Endothelial cell of umbilical vein (primary cell): ENCODE measurements around the gene GLRX. TPM values are rescaled to one million over a fixed set of nuclear protein-coding genes. Genes with fewer than 3 reads are reported as not detected.

Experiments used
- BruUV-seq: library from RNA; stranded (reverse); fragments of 400-500 nt; replicated peaks from 2 replicates; lab custom pipeline; 2021; lab: Mats Ljungman, UMichigan
- CTCF ChIA-PET: fragments of 300-600, 350-600 bp; sonication (Branson Sonifier 250); formaldehyde crosslinking; loops from one replicate; lab custom pipeline; 2021; ENCODE audit warnings: antibody characterized with exemption, inconsistent platforms; lab: Charles Lee
- POLR2A ChIA-PET: fragments of 300-600, 350-600 bp; sonication (Branson Sonifier 250); formaldehyde crosslinking; loops from one replicate; lab custom pipeline; 2021; ENCODE audit warnings: antibody characterized with exemption, inconsistent platforms; lab: Charles Lee
- DNase-seq: peaks from one replicate; pipeline ENCODE4 v3.0.0-alpha.2; 2011; ENCODE audit warnings: low read depth, low spot score
- FAIRE-seq: peaks from 2 replicates; lab custom pipeline; 2011; peaks lifted over from hg19 to GRCh38; lab: Jason Lieb, UNC
- H2AFZ ChIP-seq: 2 replicates; pipeline ENCODE4 v1.6.0; 2012; ENCODE audit warnings: low read depth, low read length, control low read depth, inconsistent platforms
- H3K27ac ChIP-seq: 2 replicates; pipeline ENCODE4 v1.5.1; 2011; ENCODE audit warnings: low read depth, mild to moderate bottlenecking, control low read depth, low read length, moderate library complexity; ENCODE audit not compliant: insufficient read depth
- H3K27me3 ChIP-seq, 2 experiments: 2 replicates each; pipeline versions ENCODE4 v1.6.0 to v1.6.1; 2011; ENCODE audit warnings: low read length in 2 of 2, mixed read lengths in 1 of 2; ENCODE audit not compliant: control insufficient read depth in 2 of 2, insufficient read depth in 2 of 2
- H3K36me3 ChIP-seq, 2 experiments: 2 replicates in 1 of 2; 3 replicates in 1 of 2; pipeline ENCODE4 v1.5.1; 2011; ENCODE audit warnings: low read length in 2 of 2, mild to moderate bottlenecking in 1 of 2, moderate library complexity in 1 of 2; ENCODE audit not compliant: control insufficient read depth in 2 of 2, insufficient read depth in 2 of 2; ENCODE audit errors: extremely low read depth in 1 of 2
- H3K4me1 ChIP-seq: 3 replicates; pipeline ENCODE4 v1.5.1; 2011; ENCODE audit warnings: mild to moderate bottlenecking, low read length; ENCODE audit not compliant: control insufficient read depth, insufficient read depth; ENCODE audit errors: extremely low read depth
- H3K4me2 ChIP-seq: 2 replicates; pipeline ENCODE4 v1.6.1; 2011; ENCODE audit warnings: low read length, control low read depth, mixed read lengths; ENCODE audit not compliant: insufficient read depth
- H3K4me3 ChIP-seq, 3 experiments: fragments of 200-600 bp in 1 of 3; sonication (generic), shearing (Covaris generic) in 1 of 3; replicated peaks in 1 of 3; 2 replicates each; pipeline ENCODE4 v1.5.1; 2011 to 2016; ENCODE audit warnings: control low read depth in 3 of 3, low read length in 3 of 3, mild to moderate bottlenecking in 2 of 3, inconsistent platforms in 1 of 3, low read depth in 1 of 3, moderate library complexity in 1 of 3; ENCODE audit not compliant: insufficient read depth in 1 of 3
- H3K79me2 ChIP-seq: 2 replicates; pipeline ENCODE4 v1.6.0; 2012; ENCODE audit warnings: low read length, inconsistent platforms; ENCODE audit not compliant: control insufficient read depth, insufficient read depth
- H3K9ac ChIP-seq: replicated peaks from 2 replicates; pipeline ENCODE3; 2011; ENCODE audit warnings: low read length, control low read depth; ENCODE audit not compliant: insufficient read depth; ENCODE audit errors: extremely low read depth
- H3K9me1 ChIP-seq: replicated peaks from 3 replicates; pipeline ENCODE4 v1.6.0; 2011; ENCODE audit warnings: mild to moderate bottlenecking, low read length; ENCODE audit not compliant: control insufficient read depth, insufficient read depth; ENCODE audit errors: extremely low read depth
- H3K9me3 ChIP-seq: replicated peaks from 2 replicates; pipeline ENCODE4 v1.5.1; 2012; ENCODE audit warnings: low read length, inconsistent platforms; ENCODE audit not compliant: control insufficient read depth, insufficient read depth
- H4K20me1 ChIP-seq: replicated peaks from 2 replicates; pipeline ENCODE3; 2011; ENCODE audit warnings: mild to moderate bottlenecking, low read length; ENCODE audit not compliant: control insufficient read depth, insufficient read depth; ENCODE audit errors: extremely low read depth
- CTCF ChIP-seq, 2 donors: IDR thresholded peaks; 1 replicate in 1 of 2; 2 replicates in 1 of 2; pipeline ENCODE4 v1.5.1; 2011; ENCODE audit warnings: low read length in 2 of 2, mild to moderate bottlenecking in 2 of 2, moderate library complexity in 2 of 2, control low read depth in 1 of 2, inconsistent platforms in 1 of 2, low read depth in 1 of 2; ENCODE audit not compliant: insufficient read depth in 1 of 2; ENCODE audit errors: extremely low read depth in 1 of 2
- EZH2 ChIP-seq: IDR thresholded peaks from 2 replicates; pipeline ENCODE4 v1.6.1; 2012; ENCODE audit warnings: borderline replicate concordance, low read depth, mild to moderate bottlenecking, moderate library complexity, low read length, inconsistent platforms; ENCODE audit not compliant: severe bottlenecking
- FOS ChIP-seq: IDR thresholded peaks from 2 replicates; pipeline ENCODE4 v1.6.1; 2011; ENCODE audit warnings: mild to moderate bottlenecking, low read length, moderate library complexity, borderline replicate concordance; ENCODE audit not compliant: insufficient read depth
- GATA2 ChIP-seq: IDR thresholded peaks from 2 replicates; pipeline ENCODE4 v1.7.0; 2011; ENCODE audit warnings: low read depth, mild to moderate bottlenecking, moderate library complexity, mixed read lengths, low read length; ENCODE audit not compliant: insufficient read length, insufficient read depth
- JUN ChIP-seq: IDR thresholded peaks from 2 replicates; pipeline ENCODE4 v1.6.1; 2011; ENCODE audit warnings: borderline replicate concordance, low read depth; ENCODE audit not compliant: insufficient read length, insufficient read depth
- POLR2A ChIP-seq: IDR thresholded peaks from 2 replicates; pipeline ENCODE4 v1.6.1; 2012; ENCODE audit warnings: low read depth, mild to moderate bottlenecking, control low read depth, low read length
- POLR2AphosphoS5 ChIP-seq: IDR thresholded peaks from 2 replicates; pipeline ENCODE4 v1.6.1; 2012; ENCODE audit warnings: low read depth, mild to moderate bottlenecking, control low read depth, low read length, moderate library complexity; ENCODE audit not compliant: insufficient read depth
- dilution Hi-C: fragments of 300-500 bp; cut with MboI; formaldehyde crosslinking; loops from one replicate; pipeline ENCODE4 v1.15.0; 2019; ENCODE audit warnings: low sequenced_read_pairs; ENCODE audit not compliant: extremely low pct_ligation_motif_present
- intact Hi-C: fragments of 100-400 bp; cut with micrococcal nuclease; formaldehyde crosslinking; loops from one replicate; pipeline ENCODE4 v1.10.0; 2022
- polyA plus RNA-seq, 4 experiments: library from polyadenylated mRNA; depleted of rRNA in 3 of 4; stranded (reverse) in 3 of 4; unstranded in 1 of 4; fragments of >200 nt; gene quantifications; 2 replicates each; pipeline versions ENCODE4 v1.2.1 to v1.2.3, GENCODE V29; 2011 to 2012; ENCODE audit warnings: missing spikeins in 1 of 4
- total RNA-seq: library from RNA; stranded (reverse); gene quantifications from 2 replicates; pipeline ENCODE4 v1.2.3, GENCODE V29; 2021
- TF ChIP-seq, protein P1 (sequence below): IDR thresholded peaks from 2 replicates; pipeline ENCODE4 v1.6.1; 2011; ENCODE audit not compliant: insufficient read depth, insufficient read length

GLRX gene
- total and polyA plus RNA-seq, 2 donors (not counting 3 experiments of a cell fraction or from before 2014, with no cell fraction given), result 14.2 to 40.3 TPM

DNA sequence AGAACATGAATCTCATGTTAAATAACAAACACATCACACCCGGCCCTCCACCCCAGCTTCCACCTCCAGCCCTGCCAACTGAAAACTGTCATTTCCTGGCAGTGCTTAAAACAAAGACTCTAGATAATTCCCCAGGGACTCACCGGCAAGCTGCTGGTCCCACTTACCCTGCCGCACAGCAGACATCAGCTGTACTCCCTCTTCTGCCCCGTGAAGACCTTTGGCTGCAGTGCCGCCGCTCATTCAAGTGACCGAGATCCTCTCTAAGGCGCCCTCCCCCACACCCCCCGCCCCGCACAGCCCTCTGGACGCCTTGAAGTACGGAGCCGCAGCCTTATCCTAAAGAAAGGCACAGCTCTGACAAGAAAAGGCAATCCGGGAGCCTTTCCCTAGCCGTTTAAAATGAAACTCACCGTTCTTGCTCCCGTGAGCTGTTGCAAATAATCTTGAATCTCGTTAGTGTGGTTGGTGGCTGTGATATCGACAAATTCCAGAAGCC lies 434 bp downstream of the GLRX start:
- intact Hi-C loops, result loop anchor here (1.0 to 5.0 kb wide), 3 partner anchors 13 to 90 kb away; partner anchors contain the start of gene RHOBTB3
- no peaks in the 10 kb centered on the region for H3K27me3 ChIP-seq
- H3K36me3 ChIP-seq, result no peaks in the 10 kb centered on the region
- H3K79me2 ChIP-seq, result no peaks in the 10 kb centered on the region
- no peaks in the 10 kb centered on the region for H4K20me1 ChIP-seq
- no peaks in the 10 kb centered on the region for H3K9me1 ChIP-seq
- dilution Hi-C loops, result no loop called here
- BruUV-seq, result no TSS peak
- H2AFZ ChIP-seq, result peak overlapping the region; percentile 74
- FAIRE-seq (no peak), DNase-seq (peak; percentile 71)
- CTCF ChIA-PET, result interaction anchor here (0.7 to 5.1 kb wide), 10 partner anchors 9 to 623 kb away, joined by 3 to 55 read pairs (median 4); partner anchors contain the start of gene RFESD
- peak overlapping the region; percentile 54 for H3K27ac ChIP-seq
- no peaks in the 10 kb centered on the region for H3K9me3 ChIP-seq
- H3K4me1 ChIP-seq, result peaks cover 26% of the 10 kb centered on the region
- POLR2A ChIA-PET, result interaction anchor here (0.6 to 0.9 kb wide), 3 partner anchors 21 to 1361 kb away, joined by 3 to 4 read pairs (median 3); partner anchors contain the start of genes RHOBTB3 and RIOK2
- peak overlapping the region; percentile 74 for H3K4me2 ChIP-seq
- H3K4me3 ChIP-seq, result peak overlapping the region; percentile 63 to 80 (median 69)
- peak; percentile 18 for TF ChIP-seq POLR2A
- no peak for TF ChIP-seq CTCF (IDR thresholded peaks at IDR 0.05; ENCODE audit: extremely low read depth in 1 of 2, insufficient read depth in 1 of 2, low read depth in 1 of 2, low read length in 2 of 2)
- peak; percentile 3 for TF ChIP-seq FOS
- no peak for TF ChIP-seq EZH2
- no peak for TF ChIP-seq JUN
- TF ChIP-seq, protein P1, sequence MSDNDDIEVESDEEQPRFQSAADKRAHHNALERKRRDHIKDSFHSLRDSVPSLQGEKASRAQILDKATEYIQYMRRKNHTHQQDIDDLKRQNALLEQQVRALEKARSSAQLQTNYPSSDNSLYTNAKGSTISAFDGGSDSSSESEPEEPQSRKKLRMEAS, result no peak
- TF ChIP-seq GATA2, result no peak
- no peak for TF ChIP-seq POLR2AphosphoS5
- H3K9ac ChIP-seq, result peak overlapping the region; percentile 52
